Neural progenitor cell (in vitro differentiated cells): ENCODE data around the gene NPHP1. TPM values are rescaled to one million over a fixed set of nuclear protein-coding genes. Genes with fewer than 3 reads are reported as not detected.
"Not testable (repeated sequence)": the region's sequence is repeated elsewhere in the genome, so short reads cannot be mapped to it uniquely, and the experiment has no call there.

Source experiments
- DNase-seq: peaks from one replicate; pipeline ENCODE4 v3.0.0-alpha.2; 2016; ENCODE audit warnings: low spot score
- H2AFZ ChIP-seq: fragments of 200-600 bp; sonication (generic); replicated peaks from 2 replicates; pipeline ENCODE4 v1.6.1; 2016; ENCODE audit warnings: antibody characterized with exemption
- H3F3A ChIP-seq: fragments of 200-600 bp; sonication (generic); 2 replicates; pipeline ENCODE4 v1.6.1; 2016; ENCODE audit warnings: antibody characterized with exemption, low read depth
- H3K27ac ChIP-seq: fragments of 200-600 bp; sonication (generic); 2 replicates; pipeline ENCODE4 v1.5.1; 2016; ENCODE audit warnings: mild to moderate bottlenecking
- H3K27me3 ChIP-seq: fragments of 200-600 bp; sonication (generic); 2 replicates; pipeline ENCODE4 v1.6.1; 2016; ENCODE audit warnings: mild to moderate bottlenecking, moderate library complexity
- H3K36me3 ChIP-seq: fragments of 200-600 bp; sonication (generic); 2 replicates; pipeline ENCODE4 v1.5.1; 2016
- H3K4me1 ChIP-seq: fragments of 200-600 bp; sonication (generic); 2 replicates; pipeline ENCODE4 v1.6.1; 2016; ENCODE audit warnings: mixed run types
- H3K4me2 ChIP-seq: fragments of 200-600 bp; sonication (generic); 2 replicates; pipeline ENCODE4 v1.6.1; 2016
- H3K4me3 ChIP-seq: fragments of 200-600 bp; sonication (generic); 2 replicates; pipeline ENCODE4 v1.5.1; 2016
- H3K79me2 ChIP-seq: fragments of 200-600 bp; sonication (generic); 2 replicates; pipeline ENCODE4 v1.6.1; 2016; ENCODE audit warnings: low read depth
- H3K9ac ChIP-seq: fragments of 200-600 bp; sonication (generic); 2 replicates; pipeline ENCODE4 v1.6.1; 2016
- H3K9me3 ChIP-seq: fragments of 200-600 bp; sonication (generic); 2 replicates; pipeline ENCODE4 v1.5.1; 2016; ENCODE audit warnings: low read depth
- H4K20me1 ChIP-seq: fragments of 200-600 bp; sonication (generic); 2 replicates; pipeline ENCODE4 v1.6.1; 2016; ENCODE audit warnings: low read depth
- H3K27ac Mint-ChIP-seq: 3 replicates; pipeline ENCODE4 v1.8.0; 2021; ENCODE audit warnings: mixed read lengths
- H3K27me3 Mint-ChIP-seq: 2 replicates; pipeline ENCODE4 v1.8.0; 2022; ENCODE audit warnings: low read depth, mild to moderate bottlenecking, inconsistent platforms, moderate library complexity, mixed read lengths; ENCODE audit not compliant: insufficient read depth
- H3K36me3 Mint-ChIP-seq: 3 replicates; pipeline ENCODE4 v1.8.0; 2021; ENCODE audit warnings: mixed read lengths
- H3K4me1 Mint-ChIP-seq: 3 replicates; pipeline ENCODE4 v1.8.0; 2021; ENCODE audit warnings: mixed read lengths
- H3K4me3 Mint-ChIP-seq: 3 replicates; pipeline ENCODE4 v1.8.0; 2021; ENCODE audit warnings: mild to moderate bottlenecking, moderate library complexity, mixed read lengths
- H3K9me3 Mint-ChIP-seq: 3 replicates; pipeline ENCODE4 v1.8.0; 2020; ENCODE audit warnings: mixed read lengths
- CTCF ChIP-seq: fragments of 200-600 bp; sonication (generic); IDR thresholded peaks from 2 replicates; pipeline ENCODE4 v1.5.1; 2017; ENCODE audit warnings: antibody characterized with exemption, mild to moderate bottlenecking
- EZH2 ChIP-seq: fragments of 200-600 bp; sonication (generic); IDR thresholded peaks from 2 replicates; pipeline ENCODE4 v1.6.1; 2017; ENCODE audit warnings: antibody characterized with exemption, mild to moderate bottlenecking, moderate library complexity
- EZH2phosphoT487 ChIP-seq: fragments of 200-600 bp; sonication (generic); IDR thresholded peaks from 2 replicates; pipeline ENCODE4 v1.6.1; 2017; ENCODE audit warnings: antibody characterized with exemption
- total RNA-seq: library from RNA; depleted of rRNA; stranded (reverse); fragments of >200 nt; gene quantifications from 2 replicates; pipeline ENCODE4 v1.2.3, GENCODE V29; 2015; ENCODE audit warnings: low replicate concordance

Gene NPHP1
- total RNA-seq, 1 donor from 2014 or later, result 8.1 TPM

DNA sequence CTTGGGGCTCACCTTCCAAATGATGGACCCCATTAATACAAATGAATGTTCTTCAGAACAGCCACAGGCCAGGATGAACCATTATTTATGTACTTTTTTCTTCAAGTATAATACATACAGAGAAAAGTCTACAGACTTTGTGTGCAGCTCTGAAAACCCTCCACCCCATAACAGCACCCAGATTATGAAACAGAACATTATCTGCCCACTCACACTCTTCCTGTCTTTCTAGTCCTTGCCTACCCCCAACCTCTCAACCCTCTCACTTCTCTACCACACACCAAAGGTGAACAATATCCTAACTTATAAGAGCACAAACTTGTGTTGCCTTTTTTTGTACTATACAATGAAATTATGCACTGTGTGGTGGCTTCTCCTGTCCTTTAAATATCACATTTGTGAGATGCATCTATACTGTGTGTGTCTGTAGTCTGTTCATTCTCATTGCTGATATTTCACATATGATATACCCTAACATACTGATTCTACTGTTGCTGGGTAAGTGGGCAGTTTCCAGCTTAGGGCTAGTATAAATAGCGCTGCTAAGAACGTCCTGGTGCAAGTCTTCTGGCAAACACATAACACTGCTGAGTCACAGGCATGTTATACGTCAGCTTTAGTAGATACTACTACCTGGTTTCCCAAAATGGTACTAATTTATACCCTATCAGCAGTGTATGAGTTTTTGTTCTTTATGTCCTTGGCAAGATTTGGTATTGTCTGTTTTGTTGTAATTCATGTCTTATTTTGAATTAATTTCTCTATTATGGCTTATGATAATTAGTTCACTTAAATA, 1.0 kb upstream of the NPHP1 start:
- Mint-ChIP-seq H3K4me3 (peak overlapping the region; percentile 95), H3K36me3 (no peaks in the 10 kb centered on the region), H3K4me1 (peaks cover 12% of the 10 kb centered on the region), H3K27me3 (no peaks in the 10 kb centered on the region), H3K9me3 (no peaks in the 10 kb centered on the region), H3K27ac (no peak overlapping the region)
- Histone ChIP-seq H3K27me3 (no peaks in the 10 kb centered on the region), H3K27ac (no peak overlapping the region), H3F3A (peaks cover 9% of the 10 kb centered on the region), H3K4me3 (peak overlapping the region; percentile 70), H4K20me1 (no peaks in the 10 kb centered on the region), H3K79me2 (no peaks in the 10 kb centered on the region), H2AFZ (peak overlapping the region; percentile 93), H3K36me3 (no peaks in the 10 kb centered on the region), H3K4me1 (peaks cover 5% of the 10 kb centered on the region), H3K9me3 (no peaks in the 10 kb centered on the region), H3K9ac (no peak overlapping the region), H3K4me2 (no peak overlapping the region)
- no peak for DNase-seq
- TF ChIP-seq CTCF, result no peak
- no peak for TF ChIP-seq EZH2
- TF ChIP-seq EZH2phosphoT487, result no peak

DNA sequence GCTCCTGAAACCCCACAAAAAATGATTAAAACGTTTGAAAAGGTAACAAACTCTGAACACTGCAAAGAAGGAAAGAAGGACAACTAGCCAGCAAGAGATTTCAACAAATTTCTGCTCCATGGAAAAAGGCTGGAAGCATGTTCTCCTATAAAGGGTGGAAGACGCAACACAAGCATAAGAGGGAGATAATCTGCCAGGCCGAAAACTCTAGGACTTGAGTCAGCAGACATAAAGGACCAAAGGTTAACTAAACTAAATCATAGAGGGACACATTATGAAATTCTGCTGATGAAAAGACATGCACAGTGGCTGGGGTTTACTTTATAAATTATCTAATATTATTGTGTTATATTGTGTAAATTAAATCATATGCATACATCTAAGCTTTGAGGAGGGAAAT, 6.8 kb downstream of the NPHP1 start:
- Histone ChIP-seq H3F3A (no peaks in the 10 kb centered on the region), H3K27me3 (no peaks in the 10 kb centered on the region), H3K79me2 (no peaks in the 10 kb centered on the region), H4K20me1 (no peaks in the 10 kb centered on the region), H3K27ac (no peak overlapping the region), H3K4me3 (no peak overlapping the region), H3K4me1 (peaks cover 8% of the 10 kb centered on the region), H3K9ac (no peak overlapping the region), H2AFZ (no peak overlapping the region), H3K36me3 (no peaks in the 10 kb centered on the region), H3K9me3 (no peaks in the 10 kb centered on the region), H3K4me2 (no peak overlapping the region)
- Mint-ChIP-seq H3K27me3 (no peaks in the 10 kb centered on the region), H3K27ac (no peak overlapping the region), H3K4me3 (no peak overlapping the region), H3K36me3 (peaks cover 2% of the 10 kb centered on the region), H3K9me3 (no peaks in the 10 kb centered on the region), H3K4me1 (no peaks in the 10 kb centered on the region)
- DNase-seq, result no peak
- TF ChIP-seq EZH2phosphoT487 (no peak), EZH2 (no peak), CTCF (no peak)

DNA sequence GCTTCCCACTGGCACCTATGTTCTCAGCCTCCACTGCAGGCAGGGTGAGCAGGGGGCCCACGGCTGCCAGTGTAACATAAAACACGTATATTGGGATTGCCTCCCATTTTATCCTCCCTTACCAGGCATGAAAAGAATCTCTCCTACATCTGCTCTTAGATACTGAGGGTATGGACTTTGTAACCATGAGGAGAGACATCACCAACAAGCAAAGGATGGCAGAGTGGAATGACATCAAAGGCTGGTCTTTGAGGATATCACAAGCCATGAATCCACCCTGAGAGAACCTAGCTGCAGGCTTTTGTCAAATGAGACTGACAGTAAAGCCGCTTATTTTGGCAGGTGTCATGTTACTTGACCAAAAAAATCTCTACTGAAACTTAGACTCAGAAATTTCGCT, 7.4 kb downstream of the NPHP1 start:
- H3K27ac ChIP-seq, result no peak overlapping the region
- no peaks in the 10 kb centered on the region for H3K79me2 ChIP-seq
- no peaks in the 10 kb centered on the region for H3F3A ChIP-seq
- H3K36me3 ChIP-seq, result no peaks in the 10 kb centered on the region
- no peaks in the 10 kb centered on the region for H3K27me3 ChIP-seq
- H2AFZ ChIP-seq, result no peak overlapping the region
- Mint-ChIP-seq H3K27me3 (no peaks in the 10 kb centered on the region), H3K4me1 (no peaks in the 10 kb centered on the region), H3K9me3 (no peaks in the 10 kb centered on the region), H3K27ac (no peak overlapping the region), H3K4me3 (no peak overlapping the region), H3K36me3 (peaks cover 2% of the 10 kb centered on the region)
- no peak overlapping the region for H3K9ac ChIP-seq
- H3K4me3 ChIP-seq, result no peak overlapping the region
- no peak for DNase-seq
- no peaks in the 10 kb centered on the region for H4K20me1 ChIP-seq
- TF ChIP-seq EZH2phosphoT487 (no peak), EZH2 (no peak), CTCF (no peak)
- no peaks in the 10 kb centered on the region for H3K9me3 ChIP-seq
- H3K4me2 ChIP-seq, result no peak overlapping the region
- H3K4me1 ChIP-seq, result peaks cover 8% of the 10 kb centered on the region

GRCh38 chr2:110190169-110190568, 14.6 kb downstream of the NPHP1 start:
- H3K9me3 Mint-ChIP-seq, result peaks cover 18% of the 10 kb centered on the region

More at GRCh38 chr2:110190169-110190568, 14.6 kb downstream of the NPHP1 start:
- H3K27me3 ChIP-seq, H3K9ac ChIP-seq, DNase-seq, H3K27ac Mint-ChIP-seq, H4K20me1 ChIP-seq, H3K4me2 ChIP-seq, H3K4me1 Mint-ChIP-seq, H2AFZ ChIP-seq, H3K79me2 ChIP-seq, H3K36me3 ChIP-seq, H3K4me3 ChIP-seq, H3K27ac ChIP-seq, H3K9me3 ChIP-seq, H3K27me3 Mint-ChIP-seq, H3K4me3 Mint-ChIP-seq, H3F3A ChIP-seq, H3K4me1 ChIP-seq: not testable (repeated sequence)
- H3K36me3 Mint-ChIP-seq, result peaks cover 29% of the 10 kb centered on the region
